PC-9 (cell line): ENCODE data around the gene CBY2.

ENCODE experiments used
- EZH2 ChIP-seq: fragments of 200-600 bp; sonication (generic); IDR thresholded peaks from 2 replicates; pipeline ENCODE4 v1.8.0; 2017; ENCODE audit warnings: antibody characterized with exemption, low read depth
- TF ChIP-seq, protein P1 (sequence below): fragments of 200-600 bp; sonication (generic); conservative IDR thresholded peaks from 2 replicates; pipeline ENCODE4 v1.6.1; 2017; ENCODE audit warnings: mixed run types, antibody characterized with exemption, mild to moderate bottlenecking, moderate library complexity

DNA sequence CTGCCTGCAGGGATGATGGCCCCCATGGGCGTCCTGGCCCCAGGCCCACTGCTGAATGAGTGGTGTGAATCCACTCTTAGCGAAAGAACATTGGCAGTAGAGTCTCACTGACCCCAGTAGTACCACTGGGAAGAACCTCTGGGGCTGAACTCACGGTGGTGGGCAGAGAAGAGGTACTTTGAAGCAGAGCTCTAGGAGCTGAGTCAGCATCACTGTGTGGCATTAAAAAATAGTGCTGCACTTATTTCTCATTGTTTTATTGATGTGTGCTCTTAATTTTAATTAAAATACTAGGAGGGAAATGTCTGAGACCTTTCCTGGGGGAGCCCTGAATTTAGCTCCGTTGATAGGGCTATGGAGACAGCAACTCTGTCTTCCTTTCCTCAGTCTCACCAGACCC is 61.3 kb downstream of the CBY2 start:
- TF ChIP-seq, protein P1, sequence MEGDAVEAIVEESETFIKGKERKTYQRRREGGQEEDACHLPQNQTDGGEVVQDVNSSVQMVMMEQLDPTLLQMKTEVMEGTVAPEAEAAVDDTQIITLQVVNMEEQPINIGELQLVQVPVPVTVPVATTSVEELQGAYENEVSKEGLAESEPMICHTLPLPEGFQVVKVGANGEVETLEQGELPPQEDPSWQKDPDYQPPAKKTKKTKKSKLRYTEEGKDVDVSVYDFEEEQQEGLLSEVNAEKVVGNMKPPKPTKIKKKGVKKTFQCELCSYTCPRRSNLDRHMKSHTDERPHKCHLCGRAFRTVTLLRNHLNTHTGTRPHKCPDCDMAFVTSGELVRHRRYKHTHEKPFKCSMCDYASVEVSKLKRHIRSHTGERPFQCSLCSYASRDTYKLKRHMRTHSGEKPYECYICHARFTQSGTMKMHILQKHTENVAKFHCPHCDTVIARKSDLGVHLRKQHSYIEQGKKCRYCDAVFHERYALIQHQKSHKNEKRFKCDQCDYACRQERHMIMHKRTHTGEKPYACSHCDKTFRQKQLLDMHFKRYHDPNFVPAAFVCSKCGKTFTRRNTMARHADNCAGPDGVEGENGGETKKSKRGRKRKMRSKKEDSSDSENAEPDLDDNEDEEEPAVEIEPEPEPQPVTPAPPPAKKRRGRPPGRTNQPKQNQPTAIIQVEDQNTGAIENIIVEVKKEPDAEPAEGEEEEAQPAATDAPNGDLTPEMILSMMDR, result no peak
- no peak for TF ChIP-seq EZH2
